Inferior parietal cortex (tissue), 1 donor: ENCODE results near the gene CLTB.
"Not testable (repeated sequence)": the region's sequence is repeated elsewhere in the genome, so short reads cannot be mapped to it uniquely, and the experiment has no call there.

ENCODE experiments used
- DNase-seq: peaks from one replicate; pipeline ENCODE4 v3.0.0-alpha.2; 2016; ENCODE audit errors: extremely low spot score

The CLTB gene

DNA sequence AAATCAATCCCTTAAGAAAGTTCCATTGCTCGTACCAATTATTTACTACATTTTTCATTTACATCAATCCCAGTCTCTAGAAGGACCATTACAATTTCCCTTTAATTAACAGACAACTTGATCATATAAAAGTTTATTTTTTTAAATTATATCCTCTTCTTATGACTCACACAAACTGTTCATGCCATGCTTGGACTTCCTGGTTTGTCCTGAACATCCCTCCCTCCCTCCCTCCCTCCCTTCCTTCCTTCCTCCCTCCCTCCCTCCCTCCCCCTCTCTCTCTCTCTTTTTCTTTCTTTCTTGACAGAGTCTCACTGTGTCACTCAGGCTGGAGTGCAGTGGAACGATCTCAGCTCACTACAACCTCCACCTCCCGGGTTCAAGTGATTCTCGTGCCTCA, 11.6 kb upstream of the CLTB start:
- DNase-seq = no peak

DNA sequence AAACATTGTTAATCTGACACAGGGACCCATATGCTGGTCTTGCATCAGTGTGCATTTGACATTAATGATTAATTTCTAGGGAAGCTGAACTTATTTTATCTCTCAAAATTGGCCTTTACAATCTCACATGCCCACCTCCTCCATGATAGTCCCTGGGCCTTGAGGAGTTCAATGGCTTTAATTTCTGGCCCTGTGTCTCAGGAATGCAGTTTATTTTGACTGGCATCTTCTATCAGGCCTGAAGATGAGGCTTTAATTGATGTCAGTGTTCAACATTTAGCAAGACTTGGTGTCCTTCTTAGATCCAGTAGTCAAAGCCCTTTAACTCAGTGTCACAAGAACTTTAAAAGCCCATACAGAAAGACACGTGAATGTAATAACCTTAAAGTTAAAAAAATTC, 10.5 kb upstream of the CLTB start:
- no peak for DNase-seq

DNA sequence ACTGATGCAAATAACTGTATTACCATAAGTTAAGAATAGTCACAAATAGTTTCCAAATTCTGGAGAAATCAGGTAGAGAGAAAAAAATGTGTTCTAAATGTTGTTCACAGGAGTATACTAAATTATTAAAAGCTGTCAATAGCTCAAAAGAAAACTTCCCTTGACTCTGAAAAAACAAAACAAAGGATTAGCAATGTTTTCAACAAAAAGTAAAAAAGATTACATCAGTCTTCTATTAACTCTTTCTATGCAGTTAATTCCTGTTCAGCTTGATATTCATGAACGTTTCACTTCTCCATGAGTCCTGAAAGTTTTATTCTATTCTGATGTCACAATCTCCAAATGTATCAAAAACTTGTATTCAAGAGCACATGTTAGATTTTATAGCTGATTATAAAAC, 9.5 kb upstream of the CLTB start:
- DNase-seq = no peak

DNA sequence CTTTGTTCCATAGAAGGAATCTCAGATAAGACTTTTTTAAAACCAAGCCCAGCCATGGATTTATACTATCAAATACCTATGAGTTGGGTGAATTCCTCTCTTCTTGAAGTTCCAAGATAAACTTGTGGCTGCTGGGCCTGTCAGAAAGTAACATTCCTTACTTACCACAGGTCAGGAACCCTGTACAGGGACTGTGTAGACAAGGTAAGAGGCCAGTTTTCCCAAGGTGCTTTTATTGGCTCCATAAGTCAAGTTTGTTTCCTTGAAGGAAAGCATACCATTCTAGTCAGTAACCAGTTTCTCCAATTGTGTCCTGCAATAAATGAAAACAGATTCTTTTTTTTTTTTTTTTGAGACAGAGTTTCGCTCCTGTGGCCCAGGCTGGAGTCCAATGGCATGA, 8.8 kb upstream of the CLTB start:
- no peak for DNase-seq

DNA sequence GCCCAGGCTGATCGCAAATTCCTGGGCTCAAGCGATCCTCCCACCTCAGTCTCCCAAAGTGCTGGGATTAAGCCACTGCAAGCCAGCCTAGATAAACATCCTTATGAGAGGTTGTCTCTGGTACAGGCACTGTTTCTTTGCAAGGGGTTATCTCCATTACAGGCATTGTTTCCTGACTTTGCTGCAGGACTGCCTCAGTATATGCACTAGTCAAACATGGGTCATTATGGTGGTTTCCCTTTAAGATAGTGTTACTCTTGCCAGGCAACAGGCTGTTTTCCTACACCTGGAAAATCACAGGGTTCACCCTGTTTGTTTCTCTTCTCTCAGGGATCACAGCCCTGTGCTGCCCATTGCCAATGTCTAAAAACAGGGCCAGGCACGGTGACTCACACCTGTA, 7.8 kb upstream of the CLTB start:
- no peak for DNase-seq

DNA sequence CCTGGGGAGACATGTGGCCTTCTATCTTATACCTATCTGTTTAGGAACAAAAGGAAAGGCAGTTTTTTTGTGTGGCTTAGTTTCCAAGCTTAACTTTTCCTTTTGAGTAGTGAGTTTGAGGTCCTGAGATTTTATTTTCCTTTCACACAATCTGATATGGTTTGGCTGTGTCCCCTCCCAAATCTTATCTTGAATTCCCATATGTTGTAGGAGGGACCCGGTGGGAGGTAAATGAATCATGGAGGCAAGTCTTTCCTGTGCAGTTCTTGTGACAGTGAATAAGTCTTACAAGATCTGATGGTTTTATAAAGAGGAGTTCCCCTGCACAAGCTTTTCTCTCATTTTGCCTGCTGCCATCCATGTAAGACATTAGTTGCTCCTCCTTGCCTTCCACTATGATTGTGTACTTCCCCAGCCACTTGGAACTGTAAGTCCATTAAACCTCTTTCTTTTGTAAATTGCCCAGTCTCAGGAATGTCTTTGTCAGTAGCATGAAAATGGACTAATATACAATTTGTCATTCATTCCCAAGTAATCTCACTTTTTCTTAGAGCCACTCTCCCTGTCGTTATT, 4.7 kb upstream of the CLTB start:
- no peak for DNase-seq

DNA sequence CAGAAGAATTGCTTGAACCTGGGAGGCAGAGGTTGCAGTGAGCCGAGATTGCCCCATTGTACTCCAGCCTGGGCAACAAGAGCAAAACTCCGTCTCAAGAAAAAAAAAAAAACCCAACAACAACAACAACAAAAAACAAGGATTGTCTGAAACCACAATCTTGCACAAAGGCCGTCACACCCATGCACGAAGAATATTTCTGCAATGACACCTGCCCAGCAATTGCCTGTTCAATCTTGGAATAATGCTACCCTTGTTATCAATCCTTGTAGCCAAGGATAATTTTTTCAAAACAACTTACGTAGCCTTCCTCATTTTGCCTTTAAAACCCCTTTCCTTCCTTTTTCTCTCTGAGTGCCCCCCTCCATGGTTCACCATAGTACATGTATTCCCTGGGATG, 3.7 kb upstream of the CLTB start:
- DNase-seq = no peak

DNA sequence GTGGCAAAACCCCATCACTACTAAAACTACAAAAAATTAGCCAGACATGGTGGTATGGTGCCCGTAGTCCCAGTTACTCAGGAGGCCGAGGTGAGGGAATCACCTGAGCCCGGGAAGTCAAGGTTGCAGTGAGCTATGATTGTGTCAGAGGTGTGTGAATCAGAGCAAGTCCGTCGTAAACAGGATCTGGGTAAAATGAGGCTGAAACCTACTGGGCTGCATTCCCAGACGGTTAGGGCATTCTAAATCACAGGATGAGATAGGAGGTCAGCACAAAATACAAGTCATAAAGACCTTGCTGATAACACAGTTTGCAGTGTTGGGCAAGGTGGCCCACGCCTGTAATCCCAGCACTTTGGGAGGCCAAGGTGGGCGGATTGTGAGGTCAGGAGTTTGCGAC, 1.9 kb upstream of the CLTB start:
- DNase-seq = no peak

DNA sequence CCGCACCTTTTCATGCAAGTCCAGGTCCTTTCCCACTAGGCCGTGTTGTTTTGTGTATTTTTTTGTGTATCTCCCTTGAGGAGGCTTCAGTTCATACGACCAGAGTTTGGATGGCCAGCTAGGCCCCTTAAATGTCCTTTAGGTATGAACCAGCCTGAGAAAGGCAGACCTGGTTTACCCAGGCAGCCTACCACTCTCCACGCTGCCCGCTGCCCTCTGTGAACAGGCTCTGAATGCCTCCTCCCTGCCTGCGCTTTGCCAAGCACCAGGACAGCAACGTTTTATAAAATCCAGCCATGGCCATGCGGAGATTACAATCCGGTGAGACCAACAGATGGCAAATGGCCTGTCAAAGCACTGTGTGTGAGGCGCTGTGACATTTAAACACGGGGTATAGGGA, 626 bp upstream of the CLTB start:
- DNase-seq = no peak

DNA sequence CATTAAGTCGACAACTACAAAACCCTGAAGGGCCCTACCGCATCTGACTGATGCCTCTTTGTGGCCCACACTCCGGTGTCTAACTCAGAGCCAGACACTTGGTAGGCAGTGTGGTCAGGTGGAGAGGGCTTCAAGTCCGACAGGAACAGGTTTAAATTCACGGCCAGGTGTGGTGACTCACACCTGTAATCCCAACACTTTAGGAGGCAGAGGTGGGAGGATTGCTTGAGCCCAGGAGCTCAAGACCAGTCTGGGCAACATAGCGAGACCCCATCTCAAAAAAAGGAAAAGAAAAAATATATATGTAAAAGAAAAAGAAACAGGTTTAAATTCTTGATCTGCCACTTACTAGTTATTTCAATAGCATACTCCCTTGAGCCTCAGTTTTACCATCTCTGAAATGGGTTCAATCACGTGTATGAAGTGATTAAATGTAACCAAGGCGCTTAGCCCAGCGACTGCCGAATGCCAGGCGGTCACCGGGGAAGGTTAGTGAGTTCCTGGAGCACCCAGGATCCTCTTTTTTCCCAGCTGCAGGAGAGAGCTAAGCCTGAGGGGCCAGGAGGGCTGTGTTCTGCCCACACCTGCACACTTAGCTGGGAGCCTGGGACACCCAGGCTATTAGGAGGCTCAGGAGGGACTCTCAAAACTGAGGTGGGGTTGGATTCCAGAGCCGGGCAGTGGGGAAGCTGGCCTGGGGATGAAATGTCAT, 943 bp downstream of the CLTB start:
- DNase-seq = no peak

DNA sequence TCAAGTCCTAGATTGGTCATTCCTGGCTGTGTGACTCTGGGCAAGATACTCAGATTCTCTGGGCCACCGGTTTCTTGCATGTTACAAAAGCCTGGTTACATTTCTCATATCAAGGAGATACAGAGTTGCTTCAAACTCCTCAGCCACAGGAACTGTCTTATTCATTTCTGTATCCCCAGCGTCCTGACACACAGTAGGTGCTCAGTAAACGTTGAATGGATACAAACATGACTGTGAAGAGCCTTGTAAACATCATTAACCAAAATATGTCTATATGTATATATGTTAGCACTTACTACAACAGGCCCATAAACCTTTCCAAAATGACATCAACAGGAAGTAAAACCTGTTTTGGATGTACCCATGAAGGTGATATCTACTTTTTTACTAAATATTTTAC, 1.6 kb downstream of the CLTB start:
- no peak for DNase-seq

DNA sequence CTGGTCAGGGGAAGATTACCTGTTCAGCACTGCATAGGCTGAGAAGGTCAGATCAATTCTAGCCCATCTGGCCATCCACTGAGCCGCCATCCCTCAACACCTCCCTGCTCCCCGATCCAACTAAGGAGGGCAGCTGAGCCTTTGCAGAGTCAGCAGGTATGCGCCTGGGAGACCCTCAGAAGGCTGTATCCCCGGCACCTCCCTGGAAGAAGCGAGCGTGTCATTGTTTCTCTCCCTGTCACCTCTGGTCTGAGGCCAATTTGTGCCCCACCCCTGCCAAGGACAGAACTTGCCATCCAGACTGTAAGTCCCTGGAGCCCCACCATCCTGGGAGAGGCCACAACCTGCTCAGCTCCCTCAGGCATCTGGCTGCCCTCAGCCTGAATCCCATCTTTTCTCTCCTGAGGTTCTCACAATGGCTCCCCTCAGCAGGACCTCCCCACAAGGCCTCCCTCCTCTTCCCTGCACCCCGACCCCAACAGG, 2.6 kb downstream of the CLTB start:
- no peak for DNase-seq

DNA sequence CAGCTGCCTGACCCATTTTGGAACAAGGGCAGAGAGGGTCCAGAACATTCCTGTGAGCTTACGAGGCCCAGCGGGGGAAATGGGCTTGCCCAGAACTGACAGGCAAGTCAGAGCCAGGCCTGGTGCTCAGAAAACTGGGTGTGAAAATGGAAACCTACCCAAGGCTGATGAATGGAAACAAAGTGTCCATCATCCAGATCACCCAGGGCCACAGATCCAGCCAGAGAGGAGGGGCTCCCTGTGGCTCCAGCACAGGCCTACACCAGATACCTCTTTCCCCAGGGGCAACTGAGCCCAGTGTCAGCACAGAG, 3.1 kb downstream of the CLTB start:
- DNase-seq = no peak

DNA sequence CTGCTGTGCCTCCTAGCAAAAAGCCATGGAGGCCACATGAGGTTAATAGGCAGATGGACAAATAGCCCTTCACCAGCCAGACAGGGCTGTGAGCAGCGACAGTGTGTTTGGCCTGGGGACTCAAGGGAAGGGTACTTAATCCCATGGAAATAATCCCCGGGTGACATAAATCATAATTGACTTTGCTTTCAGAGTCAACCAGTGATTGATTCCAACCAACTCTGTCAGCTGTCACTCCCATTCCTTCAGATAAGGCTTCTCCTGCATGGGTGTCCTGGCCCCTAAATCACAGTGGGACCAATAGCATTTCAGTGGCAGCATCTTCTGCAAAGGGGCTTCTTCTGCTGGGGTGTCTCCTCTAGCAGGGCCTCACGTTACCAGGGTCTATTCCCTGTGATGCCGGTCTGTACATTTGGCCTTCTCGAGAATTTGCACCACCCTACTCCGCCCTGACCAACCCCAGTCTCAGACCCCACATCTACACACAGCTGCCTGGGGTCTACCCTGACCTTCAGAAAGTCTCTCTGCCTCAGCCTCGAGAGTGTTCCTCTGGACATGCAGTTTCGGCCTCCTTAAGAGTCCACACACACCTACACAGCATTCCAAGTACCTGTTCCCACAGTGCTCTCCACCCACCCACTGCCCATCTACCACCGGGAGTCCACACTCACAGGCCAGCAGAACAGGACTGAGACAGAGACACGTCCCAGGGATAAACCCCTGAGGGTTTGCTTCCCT, 3.7 kb downstream of the CLTB start:
- DNase-seq = no peak

DNA sequence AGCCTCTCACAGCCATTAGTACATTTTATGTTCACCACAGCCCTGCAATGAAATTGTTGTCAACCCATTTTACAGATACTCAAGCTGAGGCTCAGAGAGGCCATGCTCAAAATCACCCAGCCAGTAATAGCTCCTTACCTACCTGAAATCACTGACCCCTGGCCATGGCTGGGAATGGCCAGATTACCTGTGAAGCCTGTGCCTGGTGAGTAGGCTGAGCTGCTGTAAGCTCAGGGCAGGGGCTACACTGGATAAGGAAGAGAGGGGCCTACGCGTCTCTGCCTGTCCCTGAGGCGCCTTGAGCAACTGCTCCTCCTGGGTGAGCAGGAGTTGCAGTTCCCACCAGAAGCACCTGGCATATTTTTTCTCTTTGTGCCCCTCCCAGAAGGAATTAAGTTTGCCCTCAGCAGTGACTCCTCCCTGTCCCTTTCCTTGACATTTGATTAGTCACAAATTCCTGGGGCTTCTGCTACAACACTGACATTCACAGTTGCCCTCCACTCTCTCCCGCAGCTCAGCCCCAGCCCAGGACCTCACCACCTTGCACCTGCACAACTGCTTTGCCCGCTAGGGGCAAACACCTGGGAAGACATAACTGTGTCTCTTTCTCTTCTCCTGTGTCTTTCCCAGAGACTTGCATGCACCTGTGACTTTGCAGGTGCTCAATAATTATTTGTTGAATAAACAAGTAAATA, 5.7 kb downstream of the CLTB start:
- no peak for DNase-seq

DNA sequence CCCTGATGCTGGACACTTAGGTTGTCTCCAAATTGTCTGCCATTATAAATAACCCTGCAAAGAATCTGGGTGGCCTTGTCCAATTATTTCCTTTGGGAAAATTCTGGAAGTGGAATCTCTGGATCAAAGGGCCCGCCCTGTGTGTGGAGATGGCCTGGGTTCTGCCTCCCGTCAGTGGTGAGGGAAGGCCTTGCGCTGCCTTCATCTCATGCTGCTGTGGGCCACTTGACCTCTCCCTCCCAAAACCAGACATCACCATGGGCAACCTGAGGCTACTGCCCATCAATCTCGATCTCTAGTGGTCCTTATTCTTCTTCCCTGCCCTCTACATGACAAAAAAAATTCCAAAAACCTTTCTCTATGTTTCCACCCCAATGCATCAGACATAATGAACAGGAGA, 6.6 kb downstream of the CLTB start:
- no peak for DNase-seq

DNA sequence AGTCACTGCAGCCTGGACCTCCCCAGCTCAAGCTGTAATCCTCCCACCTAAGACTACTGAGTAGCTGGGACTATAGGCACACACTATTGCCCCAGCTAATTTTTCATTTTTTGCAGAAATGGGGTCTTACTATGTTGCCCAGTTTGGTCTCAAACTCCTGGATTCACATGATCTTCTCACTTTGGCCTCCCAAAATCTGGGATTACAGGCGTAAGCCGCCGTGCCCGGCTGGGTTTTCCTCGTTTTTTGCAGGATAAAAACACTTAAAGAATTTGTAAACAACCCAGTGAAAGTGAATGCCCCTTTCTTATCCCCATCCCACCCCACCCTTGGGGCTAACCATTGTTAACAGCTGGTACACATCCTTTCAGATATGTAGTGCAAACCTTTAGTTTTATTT, 7.7 kb downstream of the CLTB start:
- DNase-seq = no peak

DNA sequence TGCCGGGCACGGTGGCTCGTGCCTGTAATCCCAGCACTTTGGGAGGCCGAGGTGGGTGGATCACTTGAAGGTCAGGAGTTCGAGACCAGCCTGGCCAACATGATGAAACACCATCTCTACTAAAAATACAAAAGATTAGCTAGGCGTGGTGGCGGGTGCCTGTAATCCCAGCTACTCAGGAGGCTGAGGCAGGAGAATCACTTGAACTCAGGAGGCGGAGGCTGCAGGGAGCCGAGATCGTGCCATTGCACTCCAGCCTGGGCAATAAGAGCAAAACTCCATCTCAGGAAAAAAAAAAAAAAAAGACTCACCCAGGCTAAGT, 8.1 kb downstream of the CLTB start:
- not testable (repeated sequence) for DNase-seq

DNA sequence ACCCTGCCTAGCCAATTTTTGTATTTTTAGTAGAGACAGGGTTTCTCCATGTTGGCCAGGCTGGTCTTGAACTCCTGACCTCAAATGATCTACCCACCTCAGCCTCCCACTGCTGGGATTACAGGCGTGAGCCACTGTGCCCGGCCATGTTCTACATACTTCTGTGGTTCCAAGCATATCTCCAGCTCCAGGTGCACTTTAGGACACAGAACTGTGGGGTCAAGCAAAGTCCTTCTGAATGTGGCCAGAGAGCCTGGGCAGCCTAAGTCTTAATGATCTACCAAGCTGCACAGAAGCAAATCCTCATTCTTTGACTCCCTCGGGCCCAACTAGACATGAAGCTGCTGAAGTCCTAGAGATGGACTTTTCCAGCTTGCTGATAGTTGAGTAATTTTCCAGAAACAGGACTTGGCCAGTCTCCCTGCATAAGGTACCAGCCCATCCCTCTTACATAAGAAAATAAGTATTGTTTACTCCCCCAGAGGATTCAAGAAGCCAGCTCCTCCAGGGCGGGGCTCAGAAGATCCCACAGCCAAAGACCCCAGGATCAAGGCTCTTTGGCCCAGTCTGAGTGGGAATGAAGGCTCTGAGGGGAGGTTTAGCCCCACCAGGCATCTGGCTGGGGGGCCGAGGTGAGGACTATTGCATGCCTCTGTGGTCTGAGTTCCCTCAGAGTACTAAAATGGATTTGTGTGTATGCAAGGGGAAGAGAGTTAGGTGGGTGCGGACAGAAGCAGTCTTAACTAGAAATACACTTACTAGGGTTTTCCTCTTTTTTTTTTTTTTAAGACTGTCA, 8.7 kb downstream of the CLTB start:
- DNase-seq = peak; percentile 37

DNA sequence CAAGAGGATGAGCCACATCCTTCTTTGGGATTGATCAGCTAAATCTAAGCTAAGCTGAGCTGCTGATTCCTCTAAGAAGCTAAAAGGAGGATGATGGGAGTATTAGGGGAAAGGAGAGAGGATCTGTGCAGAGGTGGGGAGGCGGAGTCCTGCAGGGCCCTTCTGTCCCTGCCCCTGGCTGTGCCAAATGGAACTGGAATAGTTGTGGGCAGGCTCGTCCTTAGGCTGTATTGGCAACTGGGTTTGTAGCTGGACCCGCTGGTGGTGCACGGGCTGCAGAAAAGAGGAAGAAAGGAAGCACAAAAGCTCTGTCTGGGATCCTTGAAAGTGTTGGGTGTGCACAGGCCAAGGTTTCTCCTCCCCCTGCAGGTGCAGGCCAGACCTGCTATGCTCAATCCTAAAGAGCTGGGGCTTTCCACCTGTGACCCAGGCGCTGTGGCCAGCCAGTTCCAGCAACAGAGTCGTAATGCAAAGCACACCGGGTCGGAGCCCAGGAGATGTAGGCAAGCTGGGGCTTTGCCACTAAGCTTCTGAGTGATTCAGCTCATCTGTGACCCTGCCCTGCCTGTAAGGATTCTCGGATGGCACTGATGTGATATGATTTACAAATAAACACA, 9.8 kb downstream of the CLTB start:
- no peak for DNase-seq

DNA sequence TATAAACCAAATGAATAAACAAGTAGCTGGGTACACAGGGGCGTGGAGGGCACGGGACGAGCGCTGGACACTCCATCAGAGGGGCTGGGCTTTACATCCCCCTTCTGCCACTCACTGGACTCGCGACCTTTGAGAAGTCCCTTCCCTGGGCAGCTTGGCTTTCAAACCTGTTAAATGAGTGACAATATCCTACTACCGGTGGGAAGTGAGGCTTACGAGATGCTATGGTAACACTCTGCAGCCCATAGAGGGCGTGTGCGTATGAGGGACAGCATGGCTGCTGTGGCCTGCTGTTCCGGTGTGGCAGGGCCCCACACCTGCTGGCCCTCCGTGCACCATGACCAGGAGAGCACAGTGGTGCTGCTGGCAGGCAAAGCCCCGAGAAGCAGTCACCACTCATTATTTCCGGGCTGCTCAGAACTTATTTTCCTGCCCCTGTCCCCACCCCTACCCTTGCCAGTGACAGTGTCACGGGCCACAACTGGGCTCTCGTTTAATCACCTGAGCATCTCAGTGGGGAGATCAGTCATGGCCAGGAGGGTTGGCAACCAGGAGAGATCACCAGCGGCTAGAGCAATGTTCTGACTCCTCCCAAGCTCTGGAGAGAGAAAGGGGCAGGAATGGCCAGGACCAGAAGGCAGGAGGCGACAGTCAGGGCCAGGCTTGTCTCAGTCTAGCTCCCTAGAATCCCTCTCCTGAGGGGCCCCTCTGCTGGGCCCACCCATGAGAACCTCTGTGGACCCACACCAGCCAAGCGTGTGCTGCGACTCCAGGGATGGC, 10.5 kb downstream of the CLTB start:
- DNase-seq = no peak
